ENCODE data around the gene EIF2S2. TPM values are rescaled to one million over a fixed set of nuclear protein-coding genes. Genes with fewer than 3 reads are reported as not detected.

Gene EIF2S2
- polyA plus RNA-seq, 2 of the 4 experiments (the other 2 are of a cell fraction): 149 to 227 TPM

DNA sequence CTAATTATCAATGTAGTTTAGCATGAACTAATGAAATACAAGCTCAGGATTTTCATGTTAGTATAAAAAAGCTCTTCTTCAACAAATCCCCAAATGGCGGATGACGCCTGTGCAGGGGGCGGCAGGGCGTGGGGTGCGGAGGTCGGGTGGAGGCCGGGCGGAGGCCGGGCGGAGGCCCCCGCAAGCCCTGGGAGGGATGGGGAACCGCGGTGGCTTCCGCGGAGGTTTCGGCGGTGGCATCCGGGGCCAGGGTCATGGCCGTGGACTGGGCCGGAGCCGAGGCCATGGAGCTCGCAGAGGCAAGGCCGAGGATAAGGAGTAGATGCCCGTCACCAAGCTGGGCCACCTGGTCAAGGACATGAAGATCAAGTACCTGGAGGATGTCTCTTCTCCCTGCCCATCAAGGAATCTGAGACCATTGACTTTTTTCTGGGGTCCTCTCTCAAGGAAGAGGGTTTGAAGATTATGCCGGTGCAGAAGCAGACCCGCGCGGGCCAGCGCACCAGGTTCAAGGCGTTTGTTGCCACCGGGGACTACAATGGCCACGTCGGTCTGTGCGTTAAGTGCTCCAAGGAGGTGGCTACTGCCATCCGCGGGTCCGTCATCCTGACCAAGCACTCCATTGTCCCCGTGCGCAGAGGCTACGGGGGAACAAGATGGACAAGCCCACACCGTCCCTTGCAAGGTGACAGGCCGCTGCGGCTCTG, 10.4 kb upstream of the EIF2S2 start:
- Histone ChIP-seq H3K27ac (no peak overlapping the region), H3K9me3 (no peaks in the 10 kb centered on the region), H3K4me2 (no peak overlapping the region), H3K4me3 (no peak overlapping the region), H3K4me1 (peaks cover 5% of the 10 kb centered on the region; the same call in 2 of the 3 replicates)
- FAIRE-seq (no peak), ATAC-seq (no peak), DNase-seq (ENCODE audit: low read depth in 1 of 2, low spot score in 1 of 2) (no peak)
- TF ChIP-seq EHF (CRISPR knock-in tag; IDR thresholded peaks at IDR 0.05): no peak
- TF ChIP-seq, protein P1, sequence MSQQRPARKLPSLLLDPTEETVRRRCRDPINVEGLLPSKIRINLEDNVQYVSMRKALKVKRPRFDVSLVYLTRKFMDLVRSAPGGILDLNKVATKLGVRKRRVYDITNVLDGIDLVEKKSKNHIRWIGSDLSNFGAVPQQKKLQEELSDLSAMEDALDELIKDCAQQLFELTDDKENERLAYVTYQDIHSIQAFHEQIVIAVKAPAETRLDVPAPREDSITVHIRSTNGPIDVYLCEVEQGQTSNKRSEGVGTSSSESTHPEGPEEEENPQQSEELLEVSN (IDR thresholded peaks at IDR 0.05; ENCODE audit: borderline replicate concordance, low read depth): no peak
- no peak for TF ChIP-seq HMGXB4 (CRISPR knock-in tag; IDR thresholded peaks at IDR 0.05; ENCODE audit: borderline replicate concordance)
- no peak for TF ChIP-seq RCOR1 (IDR thresholded peaks at IDR 0.05; ENCODE audit: low read depth, low read length)
- no peak for TF ChIP-seq ZC3H11A (IDR thresholded peaks at IDR 0.05)
- 87% methylated on average over 43 of the region's 43 CpGs for WGBS (ENCODE audit: missing lambda C conversion rate)
- POLR2A ChIA-PET: interaction anchor here (1.0 kb wide), 1 partner anchor 10 kb away, joined by 3 read pairs; the partner anchor contains the start of gene EIF2S2
- CTCF ChIA-PET: interaction anchor here (0.7 to 1.0 kb wide), 2 partner anchors 8 to 420 kb away, joined by 3 read pairs; no protein-coding TSS in a partner anchor

DNA sequence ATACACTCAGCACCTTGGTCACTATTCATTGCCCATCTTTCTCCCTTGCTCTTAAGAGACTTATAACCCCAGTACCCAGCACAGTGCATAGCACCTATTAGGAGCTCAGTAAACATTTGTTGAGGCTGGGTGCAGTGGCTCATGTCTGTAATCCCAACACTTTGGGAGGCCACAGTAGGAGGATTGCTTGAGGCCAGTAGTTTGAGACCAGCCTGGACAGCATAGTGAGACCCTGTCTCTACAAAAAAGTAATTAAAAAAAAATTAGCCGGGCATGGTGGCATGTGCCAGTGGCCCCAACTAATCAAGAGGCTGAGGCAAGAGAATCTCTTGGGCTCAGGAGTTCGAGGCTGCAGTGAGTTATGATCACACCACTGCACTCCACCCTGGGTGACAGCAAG, 8.2 kb upstream of the EIF2S2 start:
- H3K4me2 ChIP-seq: no peak overlapping the region
- FAIRE-seq: no peak
- no peak overlapping the region for H3K27ac ChIP-seq
- no peaks in the 10 kb centered on the region for H3K9me3 ChIP-seq
- TF ChIP-seq KDM5A (IDR thresholded peaks at IDR 0.05) (no peak), CBX2 (IDR thresholded peaks at IDR 0.05; ENCODE audit: borderline replicate concordance, low read depth) (no peak), CEBPB (IDR thresholded peaks at IDR 0.05) (no peak), EHMT2 (IDR thresholded peaks at IDR 0.05; ENCODE audit: low read depth) (no peak), ZSCAN20 (CRISPR knock-in tag; IDR thresholded peaks at IDR 0.05) (no peak), ZNF302 (CRISPR knock-in tag; IDR thresholded peaks at IDR 0.05) (no peak), PHF8 (IDR thresholded peaks at IDR 0.05; ENCODE audit: borderline replicate concordance, low read depth) (no peak), FOSL2 (IDR thresholded peaks at IDR 0.05) (no peak), FOSL2 (CRISPR knock-in tag; IDR thresholded peaks at IDR 0.05) (no peak), EHF (CRISPR knock-in tag; IDR thresholded peaks at IDR 0.05) (no peak), RAD21 (conservative IDR thresholded peaks at IDR 0.05 in 1 of 2, IDR thresholded peaks at IDR 0.05 in 1 of 2) (no peak), SREBF2 (IDR thresholded peaks at IDR 0.05) (no peak), CTCF (IDR thresholded peaks at IDR 0.05) (no peak), POLR2AphosphoS2 (conservative IDR thresholded peaks at IDR 0.05; ENCODE audit: low read length) (no peak), RCOR1 (IDR thresholded peaks at IDR 0.05; ENCODE audit: low read depth, low read length) (no peak), CBX8 (IDR thresholded peaks at IDR 0.05) (no peak), CHD4 (IDR thresholded peaks at IDR 0.05; ENCODE audit: borderline replicate concordance) (no peak), HES2 (IDR thresholded peaks at IDR 0.05) (no peak)
- TF ChIP-seq, protein P1 (IDR thresholded peaks at IDR 0.05; ENCODE audit: borderline replicate concordance, low read depth): no peak
- TF ChIP-seq, protein P2, sequence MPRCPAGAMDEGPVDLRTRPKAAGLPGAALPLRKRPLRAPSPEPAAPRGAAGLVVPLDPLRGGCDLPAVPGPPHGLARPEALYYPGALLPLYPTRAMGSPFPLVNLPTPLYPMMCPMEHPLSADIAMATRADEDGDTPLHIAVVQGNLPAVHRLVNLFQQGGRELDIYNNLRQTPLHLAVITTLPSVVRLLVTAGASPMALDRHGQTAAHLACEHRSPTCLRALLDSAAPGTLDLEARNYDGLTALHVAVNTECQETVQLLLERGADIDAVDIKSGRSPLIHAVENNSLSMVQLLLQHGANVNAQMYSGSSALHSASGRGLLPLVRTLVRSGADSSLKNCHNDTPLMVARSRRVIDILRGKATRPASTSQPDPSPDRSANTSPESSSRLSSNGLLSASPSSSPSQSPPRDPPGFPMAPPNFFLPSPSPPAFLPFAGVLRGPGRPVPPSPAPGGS (IDR thresholded peaks at IDR 0.05): no peak
- TF ChIP-seq, protein P3, sequence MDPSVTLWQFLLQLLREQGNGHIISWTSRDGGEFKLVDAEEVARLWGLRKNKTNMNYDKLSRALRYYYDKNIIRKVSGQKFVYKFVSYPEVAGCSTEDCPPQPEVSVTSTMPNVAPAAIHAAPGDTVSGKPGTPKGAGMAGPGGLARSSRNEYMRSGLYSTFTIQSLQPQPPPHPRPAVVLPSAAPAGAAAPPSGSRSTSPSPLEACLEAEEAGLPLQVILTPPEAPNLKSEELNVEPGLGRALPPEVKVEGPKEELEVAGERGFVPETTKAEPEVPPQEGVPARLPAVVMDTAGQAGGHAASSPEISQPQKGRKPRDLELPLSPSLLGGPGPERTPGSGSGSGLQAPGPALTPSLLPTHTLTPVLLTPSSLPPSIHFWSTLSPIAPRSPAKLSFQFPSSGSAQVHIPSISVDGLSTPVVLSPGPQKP (IDR thresholded peaks at IDR 0.05; ENCODE audit: low read depth, low read length): no peak
- peaks cover 5% of the 10 kb centered on the region; the same call in 2 of the 3 replicates for H3K4me1 ChIP-seq
- no peak for DNase-seq (ENCODE audit: low read depth in 1 of 2, low spot score in 1 of 2)
- POLR2A ChIA-PET: no interaction called here
- no peak overlapping the region for H3K4me3 ChIP-seq
- 59% methylated on average over 2 of the region's 2 CpGs for WGBS (ENCODE audit: missing lambda C conversion rate)
- ATAC-seq: no peak
- CTCF ChIA-PET: interaction anchor here (0.5 to 1.1 kb wide), 3 partner anchors 43 to 684 kb away, joined by 3 to 4 read pairs (median 3); no protein-coding TSS in a partner anchor

Data from A549 (cell line).